HCT116 (cell line): Measurements from ENCODE around the gene TBRG4. TPM values are rescaled to one million over a fixed set of nuclear protein-coding genes. Genes with fewer than 3 reads are reported as not detected.

Experiments used
- ATAC-seq: fragments of 200-7000 bp; cut with Tn5 transposase; 2 replicates; pipeline ENCODE4 v1.9.1; 2020; ENCODE audit warnings: mild to moderate bottlenecking, moderate library complexity
- BruUV-seq: library from RNA; stranded (reverse); fragments of 400-500 nt; replicated peaks from 2 replicates; lab custom pipeline; 2021; lab: Mats Ljungman, UMichigan
- CTCF ChIA-PET: fragments of 300-600 bp; sonication (Branson Sonifier 250); formaldehyde crosslinking; loops from one replicate; lab custom pipeline; 2021; ENCODE audit warnings: antibody characterized with exemption; lab: Charles Lee
- POLR2A ChIA-PET: fragments of 300-600, 350-600 bp; sonication (Branson Sonifier 250); formaldehyde crosslinking; loops from one replicate; lab custom pipeline; 2021; ENCODE audit warnings: antibody characterized with exemption; lab: Charles Lee
- RAD21 ChIA-PET, 2 experiments: fragments of 300-600 bp; sonication (Branson Sonifier 250); formaldehyde crosslinking; loops; one replicate each; lab custom pipeline; 2023; ENCODE audit warnings: low total read pairs in 2 of 2; ENCODE audit not compliant: uncharacterized antibody in 2 of 2, unreplicated experiment in 2 of 2, low non-redundant PET in 1 of 2; lab: Charles Lee
- DNase-seq: peaks from one replicate; pipeline ENCODE4 v3.0.0-alpha.2; 2010; ENCODE audit warnings: low read depth, low spot score
- H2AFZ ChIP-seq: fragments of 200-600 bp; shearing (Covaris generic), sonication (generic); 2 replicates; pipeline ENCODE4 v1.6.1; 2017; ENCODE audit warnings: low read depth, mixed run types, mixed read lengths, antibody characterized with exemption, low read length; ENCODE audit not compliant: poor library complexity, severe bottlenecking
- H3K27ac ChIP-seq: 2 replicates; pipeline ENCODE4 v1.5.1; 2012; ENCODE audit warnings: low read depth, low read length
- H3K27me3 ChIP-seq: fragments of 200-600 bp; sonication (generic); 2 replicates; pipeline ENCODE4 v1.6.1; 2016; ENCODE audit warnings: mixed run types, low read length, mixed read lengths; ENCODE audit not compliant: insufficient read depth
- H3K36me3 ChIP-seq, 2 experiments: fragments of 200-500 bp in 1 of 2; fragments of 200-600 bp in 1 of 2; sonication (Bioruptor generic) in 1 of 2; sonication (generic) in 1 of 2; 2 replicates each; pipeline versions ENCODE4 v1.5.1 to v1.6.1; 2014 to 2016; ENCODE audit warnings: low read length in 2 of 2, inconsistent platforms in 1 of 2, mixed read lengths in 1 of 2, mixed run types in 1 of 2; ENCODE audit not compliant: insufficient read depth in 2 of 2, control insufficient read depth in 1 of 2
- H3K4me1 ChIP-seq, 2 experiments: fragments of 200-600 bp in 1 of 2; sonication (generic) in 1 of 2; 2 replicates each; pipeline versions ENCODE4 v1.5.1 to v1.6.1; 2012 to 2017; ENCODE audit warnings: low read length in 2 of 2, inconsistent platforms in 1 of 2, mild to moderate bottlenecking in 1 of 2, mixed read lengths in 1 of 2, mixed run types in 1 of 2, moderate library complexity in 1 of 2; ENCODE audit not compliant: insufficient read depth in 2 of 2, control insufficient read depth in 1 of 2
- H3K4me2 ChIP-seq: fragments of 200-600 bp; sonication (generic); 2 replicates; pipeline ENCODE4 v1.6.1; 2017; ENCODE audit warnings: mixed run types, low read length, mixed read lengths
- H3K4me3 ChIP-seq, 2 experiments: fragments of 200-600 bp in 1 of 2; sonication (generic) in 1 of 2; replicated peaks in 1 of 2; 2 replicates each; pipeline ENCODE4 v1.5.1; 2011 to 2016; ENCODE audit warnings: low read length in 2 of 2, control low read depth in 1 of 2, low read depth in 1 of 2, mild to moderate bottlenecking in 1 of 2, mixed read lengths in 1 of 2, mixed run types in 1 of 2
- H3K79me2 ChIP-seq: fragments of 200-600 bp; sonication (generic); 2 replicates; pipeline ENCODE4 v1.6.1; 2017; ENCODE audit warnings: mild to moderate bottlenecking, mixed run types, low read length, moderate library complexity, mixed read lengths; ENCODE audit not compliant: insufficient read depth
- H3K9ac ChIP-seq: fragments of 200-600 bp; sonication (generic); 2 replicates; pipeline ENCODE4 v1.6.1; 2016; ENCODE audit warnings: low read length, mixed read lengths
- H3K9me2 ChIP-seq: fragments of 200-600 bp; sonication (generic), shearing (Covaris generic); 2 replicates; pipeline ENCODE4 v1.6.1; 2017; ENCODE audit warnings: mixed run types, mild to moderate bottlenecking, moderate library complexity; ENCODE audit not compliant: insufficient read depth
- H3K9me3 ChIP-seq, 2 experiments: fragments of 200-500 bp in 1 of 2; fragments of 200-600 bp in 1 of 2; sonication (Bioruptor generic) in 1 of 2; sonication (generic) in 1 of 2; 2 replicates each; pipeline ENCODE4 v1.6.1; 2014 to 2017; ENCODE audit warnings: low read length in 2 of 2, mixed read lengths in 2 of 2, inconsistent platforms in 1 of 2, low read depth in 1 of 2, mild to moderate bottlenecking in 1 of 2, mixed run types in 1 of 2, moderate library complexity in 1 of 2; ENCODE audit not compliant: control insufficient read depth in 1 of 2, insufficient read depth in 1 of 2
- H4K20me1 ChIP-seq: fragments of 200-600 bp; sonication (generic), shearing (Covaris generic); 2 replicates; pipeline ENCODE4 v1.6.1; 2017; ENCODE audit warnings: mixed run types, mild to moderate bottlenecking, moderate library complexity; ENCODE audit not compliant: insufficient read depth
- CBX3 ChIP-seq: IDR thresholded peaks from 2 replicates; pipeline ENCODE4 v1.6.1; 2012; ENCODE audit warnings: low read depth
- ELF1 ChIP-seq: IDR thresholded peaks from 2 replicates; pipeline ENCODE4 v1.6.1; 2012; ENCODE audit warnings: low read depth, borderline replicate concordance
- EZH2 ChIP-seq: fragments of 200-600 bp; sonication (generic); IDR thresholded peaks from 2 replicates; pipeline ENCODE4 v1.6.1; 2017; ENCODE audit warnings: antibody characterized with exemption, mixed run types
- JUND ChIP-seq: IDR thresholded peaks from 2 replicates; pipeline ENCODE4 v1.6.1; 2012
- MAX ChIP-seq: IDR thresholded peaks from 2 replicates; pipeline ENCODE4 v1.6.1; 2012
- POLR2AphosphoS5 ChIP-seq: IDR thresholded peaks from 2 replicates; pipeline ENCODE4 v1.6.1; 2011; ENCODE audit warnings: mild to moderate bottlenecking, low read depth, low read length, moderate library complexity
- REST ChIP-seq: IDR thresholded peaks from 2 replicates; pipeline ENCODE4 v1.6.1; 2012; ENCODE audit warnings: low read depth
- SIN3A ChIP-seq: IDR thresholded peaks from 2 replicates; pipeline ENCODE4 v1.6.1; 2012; ENCODE audit warnings: low read depth
- SRF ChIP-seq: IDR thresholded peaks from 2 replicates; pipeline ENCODE4 v1.6.1; 2012; ENCODE audit warnings: low read depth
- YY1 ChIP-seq: IDR thresholded peaks from 2 replicates; pipeline ENCODE4 v1.6.1; 2011; ENCODE audit warnings: low read length, low read depth, moderate library complexity, mild to moderate bottlenecking; ENCODE audit not compliant: insufficient replicate concordance; ENCODE audit errors: extremely low read depth
- ZBTB33 ChIP-seq: IDR thresholded peaks from 2 replicates; pipeline ENCODE4 v1.6.1; 2011; ENCODE audit warnings: mild to moderate bottlenecking, low read length, moderate library complexity; ENCODE audit not compliant: insufficient replicate concordance; ENCODE audit errors: extremely low read depth
- intact Hi-C: fragments of 100-400 bp; cut with micrococcal nuclease; formaldehyde crosslinking; loops from 2 replicates; pipeline ENCODE4 v1.10.0; 2022
- total RNA-seq: library from RNA; stranded (reverse); gene quantifications from one replicate; pipeline ENCODE4 v1.2.1, GENCODE V29; 2021; ENCODE audit not compliant: unreplicated experiment

TBRG4 gene
- total RNA-seq, 1 experiment from 2014 or later: 136 TPM

- no peak overlapping the region for H3K27ac ChIP-seq
- no peaks in the 10 kb centered on the region for H3K27me3 ChIP-seq
- H2AFZ ChIP-seq: no peak overlapping the region
- no peak overlapping the region for H3K4me2 ChIP-seq
- ATAC-seq (no peak), DNase-seq (no peak)
- TF ChIP-seq YY1 (no peak), EZH2 (no peak), SRF (no peak), MAX (no peak), SIN3A (no peak), ELF1 (no peak), POLR2AphosphoS5 (no peak), ZBTB33 (no peak), JUND (no peak), CBX3 (no peak), REST (no peak)
- no peaks in the 10 kb centered on the region for H3K9me2 ChIP-seq
- no peaks in the 10 kb centered on the region for H3K79me2 ChIP-seq
- BruUV-seq: no TSS peak
- H3K9ac ChIP-seq: no peak overlapping the region
- ChIA-PET RAD21 (no interaction called here), POLR2A (no interaction called here), CTCF (no interaction called here)
- H4K20me1 ChIP-seq: no peaks in the 10 kb centered on the region
- no peaks in the 10 kb centered on the region for H3K36me3 ChIP-seq
- no peaks in the 10 kb centered on the region for H3K4me1 ChIP-seq
- no peaks in the 10 kb centered on the region for H3K9me3 ChIP-seq
- H3K4me3 ChIP-seq: no peak overlapping the region
- intact Hi-C loops: no loop called here
These were observed 18.4 kb upstream of the TBRG4 start for GRCh38 chr7:45129906-45130305.
